Activated B cell treated with CpG ODN at 0.5 μM for 24 hours (primary cell): ENCODE results near the gene AFDN. TPM values are rescaled to one million over a fixed set of nuclear protein-coding genes. Genes with fewer than 3 reads are reported as not detected.

Source experiments
- ATAC-seq: fragments of 200-7000 bp; cut with Tn5 transposase; one replicate; pipeline ENCODE4 v1.10.0; 2021; ENCODE audit warnings: low read depth, mild to moderate bottlenecking, moderate library complexity
- CTCF ChIA-PET: fragments of 350-600 bp; sonication (Branson Sonifier 250); formaldehyde crosslinking; loops from one replicate; lab custom pipeline; 2021; ENCODE audit warnings: antibody characterized with exemption; lab: Charles Lee
- POLR2A ChIA-PET: fragments of 350-600 bp; sonication (Branson Sonifier 250); formaldehyde crosslinking; loops from one replicate; lab custom pipeline; 2021; ENCODE audit warnings: antibody characterized with exemption; lab: Charles Lee
- DNase-seq: peaks from one replicate; pipeline ENCODE4 v3.0.0; 2022
- H3K27ac Mint-ChIP-seq: one replicate; pipeline ENCODE4 v1.8.0; 2020; ENCODE audit warnings: mixed read lengths
- H3K27me3 Mint-ChIP-seq: one replicate; pipeline ENCODE4 v1.8.0; 2021; ENCODE audit warnings: mixed read lengths
- H3K36me3 Mint-ChIP-seq: one replicate; pipeline ENCODE4 v1.8.0; 2021; ENCODE audit warnings: low read depth, mixed read lengths
- H3K4me1 Mint-ChIP-seq: one replicate; pipeline ENCODE4 v1.8.0; 2021; ENCODE audit warnings: mixed read lengths
- H3K4me3 Mint-ChIP-seq: one replicate; pipeline ENCODE4 v1.8.0; 2020; ENCODE audit warnings: mild to moderate bottlenecking, mixed read lengths
- H3K9me3 Mint-ChIP-seq: one replicate; pipeline ENCODE4 v1.8.0; 2020; ENCODE audit warnings: mixed read lengths
- intact Hi-C: fragments of 100-400 bp; cut with micrococcal nuclease; formaldehyde crosslinking; loops from one replicate; pipeline ENCODE4 v1.15.1; 2024
- total RNA-seq: library from RNA; stranded (reverse); gene quantifications from 2 replicates; pipeline ENCODE4 v1.2.3, GENCODE V29; 2022
- TF ChIP-seq, protein P1 (sequence below): fragments of 200-600 bp; IDR thresholded peaks from one replicate; pipeline ENCODE4 v1.8.0; 2022; ENCODE audit warnings: antibody characterized with exemption, mild to moderate bottlenecking

AFDN gene
- total RNA-seq, 1 donor from 2014 or later: 38.0 TPM

DNA sequence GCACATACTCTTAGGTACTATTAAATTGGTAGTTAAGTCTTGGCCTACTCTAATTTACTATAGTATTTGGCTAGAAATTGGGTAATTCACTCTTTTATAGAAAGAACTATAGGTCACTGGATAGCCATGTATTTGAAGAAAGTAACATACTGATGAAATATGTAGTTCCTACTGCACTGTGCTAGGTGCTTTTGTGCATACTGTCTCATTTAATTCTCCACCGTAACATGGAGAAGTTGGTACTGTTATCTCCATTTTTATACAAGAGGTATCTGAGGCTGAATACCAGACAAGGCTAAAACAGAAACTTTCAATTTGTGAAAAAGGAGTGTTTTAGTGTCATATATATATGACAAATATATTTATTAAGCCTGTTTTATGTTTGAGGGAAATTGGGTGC is 29.8 kb downstream of the AFDN start:
- Mint-ChIP-seq H3K9me3 (peaks cover 5% of the 10 kb centered on the region), H3K36me3 (no peaks in the 10 kb centered on the region), H3K4me1 (peaks cover 6% of the 10 kb centered on the region), H3K27me3 (peaks cover 7% of the 10 kb centered on the region), H3K4me3 (no peak overlapping the region), H3K27ac (no peak overlapping the region)
- TF ChIP-seq, protein P1, sequence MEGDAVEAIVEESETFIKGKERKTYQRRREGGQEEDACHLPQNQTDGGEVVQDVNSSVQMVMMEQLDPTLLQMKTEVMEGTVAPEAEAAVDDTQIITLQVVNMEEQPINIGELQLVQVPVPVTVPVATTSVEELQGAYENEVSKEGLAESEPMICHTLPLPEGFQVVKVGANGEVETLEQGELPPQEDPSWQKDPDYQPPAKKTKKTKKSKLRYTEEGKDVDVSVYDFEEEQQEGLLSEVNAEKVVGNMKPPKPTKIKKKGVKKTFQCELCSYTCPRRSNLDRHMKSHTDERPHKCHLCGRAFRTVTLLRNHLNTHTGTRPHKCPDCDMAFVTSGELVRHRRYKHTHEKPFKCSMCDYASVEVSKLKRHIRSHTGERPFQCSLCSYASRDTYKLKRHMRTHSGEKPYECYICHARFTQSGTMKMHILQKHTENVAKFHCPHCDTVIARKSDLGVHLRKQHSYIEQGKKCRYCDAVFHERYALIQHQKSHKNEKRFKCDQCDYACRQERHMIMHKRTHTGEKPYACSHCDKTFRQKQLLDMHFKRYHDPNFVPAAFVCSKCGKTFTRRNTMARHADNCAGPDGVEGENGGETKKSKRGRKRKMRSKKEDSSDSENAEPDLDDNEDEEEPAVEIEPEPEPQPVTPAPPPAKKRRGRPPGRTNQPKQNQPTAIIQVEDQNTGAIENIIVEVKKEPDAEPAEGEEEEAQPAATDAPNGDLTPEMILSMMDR: no peak
- ChIA-PET CTCF (no interaction called here), POLR2A (no interaction called here)
- DNase-seq: no peak
- ATAC-seq: no peak
- intact Hi-C loops: no loop called here

DNA sequence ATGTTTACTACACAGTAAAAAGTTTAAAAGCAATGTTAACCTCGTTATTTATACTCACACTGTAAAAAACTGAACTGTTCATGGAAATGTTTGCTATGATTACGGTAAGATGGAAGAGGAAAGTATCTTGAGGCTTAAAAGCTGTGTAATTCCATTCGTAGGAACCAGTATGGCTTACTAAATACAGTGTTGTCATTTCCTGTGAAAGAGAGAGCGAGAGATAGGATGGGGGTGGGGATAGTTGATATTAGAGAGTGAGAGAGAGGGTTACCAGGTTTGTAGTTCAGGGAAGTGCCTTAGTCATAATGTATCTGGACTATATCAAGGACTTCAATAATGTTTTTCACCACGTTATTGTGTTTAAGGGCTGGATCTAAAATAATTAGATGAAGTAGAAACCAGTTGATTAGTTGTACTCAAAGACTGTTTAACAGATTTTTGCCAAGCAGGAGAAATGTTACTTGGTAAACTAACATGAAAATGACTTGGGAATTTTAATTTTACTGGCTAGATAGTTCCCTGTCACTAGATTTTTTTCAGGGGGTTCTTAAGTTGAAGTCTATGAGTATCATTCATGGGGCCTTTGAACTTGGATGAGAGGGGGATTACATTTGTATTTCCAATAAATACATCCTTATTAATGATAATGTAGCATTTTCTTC is 30.4 kb downstream of the AFDN start:
- H3K9me3 Mint-ChIP-seq: peaks cover 5% of the 10 kb centered on the region

DNA sequence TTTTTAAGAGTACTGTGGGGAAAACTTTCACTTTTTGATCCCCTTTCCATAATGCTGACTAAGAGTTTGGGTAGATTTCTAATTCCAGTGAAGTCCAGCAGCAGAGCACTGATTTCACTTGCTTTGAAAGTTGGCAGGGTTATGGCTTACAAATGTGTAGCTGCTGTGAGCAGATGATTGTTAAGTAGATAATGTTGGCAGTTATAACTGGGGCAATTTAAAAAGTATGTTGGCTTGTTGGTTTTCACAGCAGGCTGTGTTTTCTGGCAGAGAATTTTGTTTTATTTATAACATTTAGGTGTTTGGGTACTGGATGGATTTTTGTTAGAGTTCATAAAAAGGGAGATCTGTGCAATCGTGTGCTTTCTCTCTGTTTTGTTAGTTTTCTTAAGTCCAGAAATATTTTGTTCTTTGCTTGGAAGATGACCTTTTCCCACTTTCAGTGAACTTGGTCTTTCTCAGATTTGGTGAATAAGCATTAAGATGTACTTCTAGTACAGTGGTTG is 31.4 kb downstream of the AFDN start:
- ChIA-PET POLR2A (no interaction called here), CTCF (no interaction called here)
- Mint-ChIP-seq H3K4me1 (peaks cover 6% of the 10 kb centered on the region), H3K27me3 (peaks cover 3% of the 10 kb centered on the region), H3K36me3 (no peaks in the 10 kb centered on the region), H3K4me3 (no peak overlapping the region), H3K27ac (no peak overlapping the region), H3K9me3 (peaks cover 5% of the 10 kb centered on the region)
- DNase-seq (no peak), ATAC-seq (no peak)
- TF ChIP-seq, protein P1: no peak
- intact Hi-C loops: no loop called here

More for the DNA sequence above, 30.4 kb downstream of the AFDN start:
- H3K36me3 Mint-ChIP-seq: no peaks in the 10 kb centered on the region
- POLR2A ChIA-PET: no interaction called here
- peaks cover 7% of the 10 kb centered on the region for H3K27me3 Mint-ChIP-seq
- CTCF ChIA-PET: no interaction called here
- TF ChIP-seq, protein P1: no peak
- ATAC-seq: no peak
- peaks cover 6% of the 10 kb centered on the region for H3K4me1 Mint-ChIP-seq
- intact Hi-C loops: no loop called here
- no peak overlapping the region for H3K4me3 Mint-ChIP-seq
- H3K27ac Mint-ChIP-seq: no peak overlapping the region
- DNase-seq: no peak

DNA sequence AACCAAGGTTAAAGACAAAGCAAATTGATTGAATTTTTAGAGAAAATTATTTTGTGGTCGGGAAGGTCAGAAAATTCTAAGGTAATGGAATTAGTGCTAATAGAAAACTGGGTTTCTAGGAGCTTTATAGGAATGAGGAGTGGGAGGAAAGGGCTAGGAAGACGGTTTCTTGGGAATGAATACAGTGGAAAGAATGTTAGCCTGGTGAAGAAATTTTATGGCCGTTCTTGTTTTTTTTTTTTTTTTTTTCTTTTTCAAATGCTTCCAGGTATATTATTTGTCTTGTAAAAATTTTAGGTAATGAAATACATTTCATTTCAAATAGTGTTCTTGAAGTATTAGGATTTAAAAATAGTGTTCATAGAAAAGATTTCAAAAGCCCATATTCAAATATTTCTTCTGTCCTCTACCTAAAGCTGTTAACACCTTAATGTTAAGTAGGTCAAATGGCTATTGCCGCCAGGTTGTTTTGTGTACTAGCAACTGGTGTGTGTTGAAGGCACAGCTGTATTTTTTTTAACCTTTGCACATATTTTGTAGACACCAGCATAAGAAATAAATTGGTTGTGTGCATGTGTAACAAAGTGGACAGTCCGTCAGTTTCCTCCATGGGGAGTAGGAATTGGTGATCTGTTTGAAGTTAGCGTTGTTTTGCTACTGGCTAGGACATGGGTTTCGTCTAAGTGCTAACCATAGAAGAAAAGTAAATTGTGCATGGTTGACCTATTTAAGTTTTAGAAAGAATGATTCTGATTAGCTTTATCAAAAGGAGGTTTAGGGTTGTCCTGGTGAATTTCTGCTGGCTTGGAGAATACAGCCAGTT is 32.3 kb downstream of the AFDN start:
- TF ChIP-seq, protein P1: no peak
- intact Hi-C loops: no loop called here
- ChIA-PET POLR2A (interaction anchor here (0.6 kb wide), 1 partner anchor 704 kb away, joined by 3 read pairs; no protein-coding TSS in a partner anchor), CTCF (interaction anchor here (0.8 kb wide), 1 partner anchor 28 kb away, joined by 6 read pairs; no protein-coding TSS in a partner anchor)
- Mint-ChIP-seq H3K9me3 (peaks cover 5% of the 10 kb centered on the region), H3K4me1 (peaks cover 6% of the 10 kb centered on the region), H3K4me3 (no peak overlapping the region), H3K27ac (no peak overlapping the region), H3K36me3 (no peaks in the 10 kb centered on the region), H3K27me3 (peaks cover 3% of the 10 kb centered on the region)
- DNase-seq (no peak), ATAC-seq (no peak)
